Measurements from ENCODE around the gene BLACAT1. TPM values are rescaled to one million over a fixed set of nuclear protein-coding genes. Genes with fewer than 3 reads are reported as not detected.
"Not testable (repeated sequence)": the region's sequence is repeated elsewhere in the genome, so short reads cannot be mapped to it uniquely, and the experiment has no call there.

BLACAT1 gene
- total RNA-seq, 1 donor, result not detected

DNA sequence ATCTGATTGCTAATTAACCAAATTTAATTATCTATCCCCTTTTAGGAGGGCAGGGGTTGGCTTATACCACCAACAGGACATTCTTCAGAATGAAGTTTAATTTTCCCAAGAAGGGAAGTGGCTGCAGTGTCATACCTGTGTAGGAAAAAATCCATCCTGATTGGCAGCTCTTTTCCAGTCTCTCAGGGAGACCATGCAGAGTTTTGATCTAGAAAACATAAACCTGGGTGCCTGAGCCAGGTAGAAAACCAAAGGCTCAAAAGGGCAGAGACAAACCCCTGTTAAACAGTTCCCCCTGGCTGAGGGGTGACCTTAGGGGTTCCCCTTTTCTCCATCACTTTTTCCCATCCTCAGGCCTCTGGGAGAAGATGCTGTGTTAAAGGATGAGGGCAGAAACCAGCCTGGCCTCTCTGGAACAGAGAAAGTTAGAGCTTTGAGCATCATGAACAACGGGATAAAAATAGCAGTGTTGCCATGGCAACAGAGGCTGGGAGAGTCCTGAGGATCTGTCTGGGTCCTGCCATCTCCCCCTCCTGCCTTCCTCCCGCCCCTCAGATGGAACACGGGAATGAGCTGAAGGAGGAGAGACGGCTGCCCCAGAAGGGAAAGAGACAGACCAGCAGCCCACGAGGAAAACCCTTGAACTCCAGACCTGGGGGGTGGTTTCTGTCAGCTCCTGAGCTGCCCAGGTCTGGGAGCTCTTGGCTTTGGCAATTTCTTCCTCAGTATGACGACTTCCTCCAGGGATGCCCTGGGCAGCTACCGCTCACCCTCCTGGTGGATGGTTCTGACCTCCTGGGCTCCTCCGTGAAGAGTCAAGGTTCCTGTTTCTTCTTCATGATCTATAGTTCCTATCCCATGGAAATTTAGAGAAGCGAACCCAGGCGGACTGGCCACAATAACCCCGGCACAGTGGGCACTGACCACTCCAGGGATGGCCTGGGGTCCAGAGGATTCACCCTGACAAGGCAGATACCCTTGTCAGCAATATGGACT lies 20.0 kb downstream of the BLACAT1 start:
- Histone ChIP-seq H4K20me1 (ENCODE audit: insufficient read depth, low read length) (peaks cover 6% of the 10 kb centered on the region), H3K4me3 (ENCODE audit: insufficient read depth, low read length) (no peak overlapping the region), H3K27ac (ENCODE audit: low read depth, low read length) (no peak overlapping the region), H3K4me2 (ENCODE audit: insufficient read depth, low read length) (no peak overlapping the region), H3K36me3 (ENCODE audit: insufficient read depth, low read length) (no peaks in the 10 kb centered on the region), H3K27me3 (ENCODE audit: insufficient read depth, low read length) (peaks cover 71% of the 10 kb centered on the region), H3K9me3 (ENCODE audit: low read depth, low read length) (no peaks in the 10 kb centered on the region), H2AFZ (ENCODE audit: low read length) (no peak overlapping the region), H3K79me2 (ENCODE audit: insufficient read depth, low read length) (no peaks in the 10 kb centered on the region), H3K4me1 (ENCODE audit: insufficient read depth, low read length) (peaks cover 2% of the 10 kb centered on the region)
- no peak for DNase-seq (ENCODE audit: insufficient read length, low spot score, missing footprints)
- TF ChIP-seq, protein P1, sequence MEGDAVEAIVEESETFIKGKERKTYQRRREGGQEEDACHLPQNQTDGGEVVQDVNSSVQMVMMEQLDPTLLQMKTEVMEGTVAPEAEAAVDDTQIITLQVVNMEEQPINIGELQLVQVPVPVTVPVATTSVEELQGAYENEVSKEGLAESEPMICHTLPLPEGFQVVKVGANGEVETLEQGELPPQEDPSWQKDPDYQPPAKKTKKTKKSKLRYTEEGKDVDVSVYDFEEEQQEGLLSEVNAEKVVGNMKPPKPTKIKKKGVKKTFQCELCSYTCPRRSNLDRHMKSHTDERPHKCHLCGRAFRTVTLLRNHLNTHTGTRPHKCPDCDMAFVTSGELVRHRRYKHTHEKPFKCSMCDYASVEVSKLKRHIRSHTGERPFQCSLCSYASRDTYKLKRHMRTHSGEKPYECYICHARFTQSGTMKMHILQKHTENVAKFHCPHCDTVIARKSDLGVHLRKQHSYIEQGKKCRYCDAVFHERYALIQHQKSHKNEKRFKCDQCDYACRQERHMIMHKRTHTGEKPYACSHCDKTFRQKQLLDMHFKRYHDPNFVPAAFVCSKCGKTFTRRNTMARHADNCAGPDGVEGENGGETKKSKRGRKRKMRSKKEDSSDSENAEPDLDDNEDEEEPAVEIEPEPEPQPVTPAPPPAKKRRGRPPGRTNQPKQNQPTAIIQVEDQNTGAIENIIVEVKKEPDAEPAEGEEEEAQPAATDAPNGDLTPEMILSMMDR (IDR thresholded peaks at IDR 0.05; ENCODE audit: extremely low read depth, low read depth, low read length), result no peak

DNA sequence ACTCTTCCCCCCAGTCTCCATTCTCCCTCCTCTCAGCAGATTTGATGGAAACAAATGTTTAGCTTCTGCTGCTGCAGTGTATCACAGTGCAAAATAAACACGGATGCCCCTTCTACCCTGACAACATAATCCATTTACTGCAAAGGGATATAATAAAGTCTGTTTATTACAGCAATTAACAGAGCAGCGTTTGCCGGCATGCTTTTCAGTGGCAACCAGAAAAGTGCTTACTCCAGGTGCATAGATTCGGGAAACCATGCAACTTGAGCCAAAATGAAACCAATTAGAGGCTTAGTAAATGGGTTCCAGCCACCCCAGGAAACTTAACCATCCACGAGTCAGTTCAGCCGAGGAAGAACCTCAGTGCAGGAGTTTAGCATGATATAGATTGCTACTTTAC lies 21.1 kb downstream of the BLACAT1 start:
- Histone ChIP-seq H3K4me1 (ENCODE audit: insufficient read depth, low read length) (peaks cover 8% of the 10 kb centered on the region), H3K36me3 (ENCODE audit: insufficient read depth, low read length) (no peaks in the 10 kb centered on the region), H3K79me2 (ENCODE audit: insufficient read depth, low read length) (no peaks in the 10 kb centered on the region), H3K4me2 (ENCODE audit: insufficient read depth, low read length) (no peak overlapping the region), H3K27me3 (ENCODE audit: insufficient read depth, low read length) (peaks cover 62% of the 10 kb centered on the region), H2AFZ (ENCODE audit: low read length) (no peak overlapping the region), H4K20me1 (ENCODE audit: insufficient read depth, low read length) (peaks cover 6% of the 10 kb centered on the region), H3K27ac (ENCODE audit: low read depth, low read length) (no peak overlapping the region), H3K9me3 (ENCODE audit: low read depth, low read length) (no peaks in the 10 kb centered on the region), H3K4me3 (ENCODE audit: insufficient read depth, low read length) (no peak overlapping the region)
- TF ChIP-seq, protein P1 (IDR thresholded peaks at IDR 0.05; ENCODE audit: extremely low read depth, low read depth, low read length), result no peak
- no peak for DNase-seq (ENCODE audit: insufficient read length, low spot score, missing footprints)

DNA sequence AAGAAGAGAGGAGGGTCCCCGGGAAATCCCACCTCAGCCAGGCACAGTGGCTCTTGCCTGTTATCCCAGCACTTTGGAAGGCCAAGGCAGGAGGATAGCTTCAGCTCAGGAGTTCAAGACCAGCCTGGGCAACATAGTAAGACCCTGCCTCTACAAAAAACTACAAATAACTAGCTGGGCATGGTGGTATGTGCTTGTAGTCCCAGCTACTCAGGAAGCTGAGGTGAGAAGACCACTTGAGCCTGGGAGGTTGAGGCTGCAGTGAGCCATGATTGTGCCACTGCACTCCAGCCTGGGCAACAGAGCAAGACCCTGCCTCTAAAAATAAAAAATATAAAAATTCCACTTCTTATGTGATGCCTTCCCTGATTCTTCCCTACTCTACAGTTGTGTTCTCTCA lies 23.2 kb downstream of the BLACAT1 start:
- not testable (repeated sequence) for H3K4me1 ChIP-seq (ENCODE audit: insufficient read depth, low read length); H3K4me2 ChIP-seq (ENCODE audit: insufficient read depth, low read length); DNase-seq (ENCODE audit: insufficient read length, low spot score, missing footprints); H3K9me3 ChIP-seq (ENCODE audit: low read depth, low read length); H3K36me3 ChIP-seq (ENCODE audit: insufficient read depth, low read length); H3K4me3 ChIP-seq (ENCODE audit: insufficient read depth, low read length); H4K20me1 ChIP-seq (ENCODE audit: insufficient read depth, low read length); H3K79me2 ChIP-seq (ENCODE audit: insufficient read depth, low read length); H3K27ac ChIP-seq (ENCODE audit: low read depth, low read length); H2AFZ ChIP-seq (ENCODE audit: low read length)
- peaks cover 59% of the 10 kb centered on the region for H3K27me3 ChIP-seq (ENCODE audit: insufficient read depth, low read length)

DNA sequence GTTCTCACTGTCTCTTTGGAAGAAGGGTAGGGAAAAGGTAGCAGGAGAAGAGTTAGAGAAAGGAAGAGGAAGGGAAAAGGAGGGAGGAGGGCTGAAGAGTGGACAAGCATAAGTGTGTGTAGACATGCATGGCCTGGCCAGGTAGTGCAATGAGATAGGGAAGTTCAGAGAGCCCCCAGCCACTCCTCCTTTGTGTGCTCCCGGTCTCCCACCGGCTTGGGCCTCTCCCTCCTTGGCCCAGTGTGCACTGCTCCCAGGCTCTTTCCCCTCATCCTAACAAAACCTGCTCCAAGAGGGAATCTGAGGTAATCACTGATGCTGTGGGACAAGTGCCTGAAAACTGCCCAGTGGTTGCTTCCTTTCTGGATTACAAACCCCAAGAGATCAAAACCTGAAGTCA lies 23.7 kb downstream of the BLACAT1 start:
- TF ChIP-seq, protein P1 (IDR thresholded peaks at IDR 0.05; ENCODE audit: extremely low read depth, low read depth, low read length), result no peak
- no peaks in the 10 kb centered on the region for H3K9me3 ChIP-seq (ENCODE audit: low read depth, low read length)

More for the DNA sequence above, 23.7 kb downstream of the BLACAT1 start:
- Histone ChIP-seq H4K20me1 (ENCODE audit: insufficient read depth, low read length) (no peaks in the 10 kb centered on the region), H3K4me1 (ENCODE audit: insufficient read depth, low read length) (peaks cover 8% of the 10 kb centered on the region), H3K27ac (ENCODE audit: low read depth, low read length) (no peak overlapping the region), H2AFZ (ENCODE audit: low read length) (no peak overlapping the region), H3K36me3 (ENCODE audit: insufficient read depth, low read length) (no peaks in the 10 kb centered on the region), H3K4me3 (ENCODE audit: insufficient read depth, low read length) (no peak overlapping the region), H3K79me2 (ENCODE audit: insufficient read depth, low read length) (no peaks in the 10 kb centered on the region), H3K27me3 (ENCODE audit: insufficient read depth, low read length) (peaks cover 61% of the 10 kb centered on the region), H3K4me2 (ENCODE audit: insufficient read depth, low read length) (no peak overlapping the region)
- no peak for DNase-seq (ENCODE audit: insufficient read length, low spot score, missing footprints)

Data from osteoblast (primary cell).